MV-4-11 (cell line): ENCODE results near the gene SCYGR4.

Source experiments
- DNase-seq: peaks from one replicate; lab custom pipeline; 2025; lab: John Stamatoyannopoulos, UW

The SCYGR4 gene

GRCh38 chr2:227666631-227667170, 49.4 kb downstream of the SCYGR4 start, which contains the start of gene SCYGR5:
Gene SCYGR5, plus strand, starts transcription at chr2:227666804. Its CDS starts 0 bp downstream, at chr2:227666804.
- DNase-seq, result peak; percentile 44
